ENCODE data around the gene PCDHB16. TPM values are rescaled to one million over a fixed set of nuclear protein-coding genes. Genes with fewer than 3 reads are reported as not detected.
"Not testable (repeated sequence)": the region's sequence is repeated elsewhere in the genome, so short reads cannot be mapped to it uniquely, and the experiment has no call there.

PCDHB16 gene
- total RNA-seq, 1 donor from 2014 or later, result 6.1 TPM

GRCh38 chr5:141199359-141200235 is 17.4 kb downstream of the PCDHB16 start, which contains the start of gene PCDHB11:
Gene PCDHB11, plus strand, starts transcription at chr5:141199627. Its CDS starts 148 bp downstream, at chr5:141199775.
- Mint-ChIP-seq H3K27me3 (ENCODE audit: low read depth) (no peaks in the 10 kb centered on the region), H3K27ac (ENCODE audit: unreplicated experiment) (no peak within 1 kb of the TSS), H3K9me3 (ENCODE audit: low read depth) (peaks cover 62% of the 10 kb centered on the region), H3K36me3 (ENCODE audit: low read depth) (peaks cover 23% of the 10 kb centered on the region), H3K4me3 (ENCODE audit: unreplicated experiment) (no peak within 1 kb of the TSS), H3K4me1 (ENCODE audit: low read depth) (no peaks in the 10 kb centered on the region)
- TF ChIP-seq CTCF (IDR thresholded peaks at IDR 0.05), result peak; percentile 29
- DNase-seq (ENCODE audit: low spot score), result no peak

- H3K4me3 Mint-ChIP-seq (ENCODE audit: unreplicated experiment); DNase-seq (ENCODE audit: low spot score); H3K27me3 Mint-ChIP-seq (ENCODE audit: low read depth); H3K4me1 Mint-ChIP-seq (ENCODE audit: low read depth); H3K27ac Mint-ChIP-seq (ENCODE audit: unreplicated experiment): not testable (repeated sequence)
- Mint-ChIP-seq H3K9me3 (ENCODE audit: low read depth) (peaks cover 66% of the 10 kb centered on the region), H3K36me3 (ENCODE audit: low read depth) (peaks cover 24% of the 10 kb centered on the region)
Measured at GRCh38 chr5:141201126-141201525, 18.9 kb downstream of the PCDHB16 start.

- peaks cover 65% of the 10 kb centered on the region for H3K9me3 Mint-ChIP-seq (ENCODE audit: low read depth)
- DNase-seq (ENCODE audit: low spot score); H3K4me1 Mint-ChIP-seq (ENCODE audit: low read depth); H3K4me3 Mint-ChIP-seq (ENCODE audit: unreplicated experiment); H3K27me3 Mint-ChIP-seq (ENCODE audit: low read depth); H3K27ac Mint-ChIP-seq (ENCODE audit: unreplicated experiment): not testable (repeated sequence)
- peaks cover 21% of the 10 kb centered on the region for H3K36me3 Mint-ChIP-seq (ENCODE audit: low read depth)
Measured at GRCh38 chr5:141201646-141202045, 19.5 kb downstream of the PCDHB16 start.

- Mint-ChIP-seq H3K4me3 (ENCODE audit: unreplicated experiment) (peak within 1 kb of the TSS; percentile 51), H3K27ac (ENCODE audit: unreplicated experiment) (no peak within 1 kb of the TSS), H3K4me1 (ENCODE audit: low read depth) (no peaks in the 10 kb centered on the region), H3K27me3 (ENCODE audit: low read depth) (no peaks in the 10 kb centered on the region), H3K9me3 (ENCODE audit: low read depth) (peaks cover 68% of the 10 kb centered on the region), H3K36me3 (ENCODE audit: low read depth) (peaks cover 10% of the 10 kb centered on the region)
- no peak for DNase-seq (ENCODE audit: low spot score)
- peak; percentile 16 for TF ChIP-seq CTCF (IDR thresholded peaks at IDR 0.05)
Measured at GRCh38 chr5:141208478-141208877, 26.3 kb downstream of the PCDHB16 start, which contains the start of gene PCDHB12. Gene PCDHB12, plus strand, starts transcription at chr5:141208719. Its CDS starts 189 bp downstream, at chr5:141208908.

- DNase-seq (ENCODE audit: low spot score); H3K4me3 Mint-ChIP-seq (ENCODE audit: unreplicated experiment); H3K27me3 Mint-ChIP-seq (ENCODE audit: low read depth); H3K4me1 Mint-ChIP-seq (ENCODE audit: low read depth); H3K27ac Mint-ChIP-seq (ENCODE audit: unreplicated experiment): not testable (repeated sequence)
- Mint-ChIP-seq H3K9me3 (ENCODE audit: low read depth) (peaks cover 73% of the 10 kb centered on the region), H3K36me3 (ENCODE audit: low read depth) (peaks cover 18% of the 10 kb centered on the region)
Measured at GRCh38 chr5:141210281-141210680, 28.1 kb downstream of the PCDHB16 start.

- H3K4me3 Mint-ChIP-seq (ENCODE audit: unreplicated experiment); H3K4me1 Mint-ChIP-seq (ENCODE audit: low read depth); H3K27me3 Mint-ChIP-seq (ENCODE audit: low read depth); DNase-seq (ENCODE audit: low spot score); H3K27ac Mint-ChIP-seq (ENCODE audit: unreplicated experiment): not testable (repeated sequence)
- peaks cover 70% of the 10 kb centered on the region for H3K9me3 Mint-ChIP-seq (ENCODE audit: low read depth)
- H3K36me3 Mint-ChIP-seq (ENCODE audit: low read depth), result peaks cover 17% of the 10 kb centered on the region
Measured at GRCh38 chr5:141210849-141211248, 28.7 kb downstream of the PCDHB16 start.

GRCh38 chr5:141213656-141214339 is 31.6 kb downstream of the PCDHB16 start, which contains the start of gene PCDHB13:
Gene PCDHB13, plus strand, starts transcription at chr5:141213919. Its CDS starts 205 bp downstream, at chr5:141214124.
- peak; percentile 31 for TF ChIP-seq CTCF (IDR thresholded peaks at IDR 0.05)
- not testable (repeated sequence) for H3K27ac Mint-ChIP-seq (ENCODE audit: unreplicated experiment); H3K27me3 Mint-ChIP-seq (ENCODE audit: low read depth); H3K4me1 Mint-ChIP-seq (ENCODE audit: low read depth); DNase-seq (ENCODE audit: low spot score)
- H3K4me3 Mint-ChIP-seq (ENCODE audit: unreplicated experiment), result peak within 1 kb of the TSS; percentile 36
- peaks cover 63% of the 10 kb centered on the region for H3K9me3 Mint-ChIP-seq (ENCODE audit: low read depth)
- peaks cover 19% of the 10 kb centered on the region for H3K36me3 Mint-ChIP-seq (ENCODE audit: low read depth)

- not testable (repeated sequence) for H3K27me3 Mint-ChIP-seq (ENCODE audit: low read depth); H3K4me1 Mint-ChIP-seq (ENCODE audit: low read depth); DNase-seq (ENCODE audit: low spot score); H3K27ac Mint-ChIP-seq (ENCODE audit: unreplicated experiment); H3K4me3 Mint-ChIP-seq (ENCODE audit: unreplicated experiment)
- Mint-ChIP-seq H3K9me3 (ENCODE audit: low read depth) (peaks cover 63% of the 10 kb centered on the region), H3K36me3 (ENCODE audit: low read depth) (peaks cover 22% of the 10 kb centered on the region)
Measured at GRCh38 chr5:141214583-141214982, 32.4 kb downstream of the PCDHB16 start.

- not testable (repeated sequence) for DNase-seq (ENCODE audit: low spot score); H3K27me3 Mint-ChIP-seq (ENCODE audit: low read depth); H3K4me3 Mint-ChIP-seq (ENCODE audit: unreplicated experiment); H3K4me1 Mint-ChIP-seq (ENCODE audit: low read depth); H3K27ac Mint-ChIP-seq (ENCODE audit: unreplicated experiment)
- H3K9me3 Mint-ChIP-seq (ENCODE audit: low read depth), result peaks cover 66% of the 10 kb centered on the region
- peaks cover 24% of the 10 kb centered on the region for H3K36me3 Mint-ChIP-seq (ENCODE audit: low read depth)
Measured at GRCh38 chr5:141215504-141215903, 33.3 kb downstream of the PCDHB16 start.
